ENCODE measurements around the gene TBP. TPM values are rescaled to one million over a fixed set of nuclear protein-coding genes. Genes with fewer than 3 reads are reported as not detected.

Gene TBP
- total and polyA plus RNA-seq, 2 donors (not counting 1 experiment from before 2014, with no cell fraction given) = 21.0 to 24.7 TPM

DNA sequence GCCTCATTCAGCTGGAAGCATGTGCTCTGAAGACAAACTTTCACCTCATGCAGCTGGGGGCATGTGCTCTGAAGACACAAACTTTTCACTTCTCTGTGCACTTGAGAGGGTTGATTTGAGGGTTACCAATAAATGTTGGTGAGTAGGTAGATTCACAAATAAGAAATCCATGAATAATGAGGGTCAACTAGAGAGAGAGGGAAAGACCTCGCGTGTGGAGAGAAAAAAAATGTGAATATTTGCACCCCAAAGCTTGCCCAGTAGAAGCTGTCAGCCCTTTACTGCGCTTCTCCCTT is 44.5 kb upstream of the TBP start:
- WGBS (ENCODE audit: insufficient coverage) = 100% methylated on average over 2 of the region's 3 CpGs
- H3K4me1 Mint-ChIP-seq = no peaks in the 10 kb centered on the region
- no peak overlapping the region for H3K4me3 ChIP-seq (ENCODE audit: control extremely low read depth in 1 of 5, extremely low read depth in 1 of 5, insufficient read depth in 1 of 5, low read depth in 2 of 5, low read length in 4 of 5)
- no peak for ATAC-seq (ENCODE audit: low read depth)
- H3K4me3 Mint-ChIP-seq = no peak overlapping the region
- intact Hi-C loops (cut with micrococcal nuclease) = no loop called here
- H4K20me1 ChIP-seq (ENCODE audit: control insufficient read depth, insufficient read depth, low read length, poor library complexity, severe bottlenecking) = no peaks in the 10 kb centered on the region
- H3K9ac ChIP-seq (ENCODE audit: low read length) = no peak overlapping the region
- H3K27me3 Mint-ChIP-seq = peaks cover 22% of the 10 kb centered on the region
- no peak overlapping the region for H2AFZ ChIP-seq (ENCODE audit: insufficient read depth, low read depth, low read length, poor library complexity, severe bottlenecking)
- H3K79me2 ChIP-seq (ENCODE audit: control insufficient read depth, insufficient read depth, low read length) = no peaks in the 10 kb centered on the region
- TF ChIP-seq, protein P1, sequence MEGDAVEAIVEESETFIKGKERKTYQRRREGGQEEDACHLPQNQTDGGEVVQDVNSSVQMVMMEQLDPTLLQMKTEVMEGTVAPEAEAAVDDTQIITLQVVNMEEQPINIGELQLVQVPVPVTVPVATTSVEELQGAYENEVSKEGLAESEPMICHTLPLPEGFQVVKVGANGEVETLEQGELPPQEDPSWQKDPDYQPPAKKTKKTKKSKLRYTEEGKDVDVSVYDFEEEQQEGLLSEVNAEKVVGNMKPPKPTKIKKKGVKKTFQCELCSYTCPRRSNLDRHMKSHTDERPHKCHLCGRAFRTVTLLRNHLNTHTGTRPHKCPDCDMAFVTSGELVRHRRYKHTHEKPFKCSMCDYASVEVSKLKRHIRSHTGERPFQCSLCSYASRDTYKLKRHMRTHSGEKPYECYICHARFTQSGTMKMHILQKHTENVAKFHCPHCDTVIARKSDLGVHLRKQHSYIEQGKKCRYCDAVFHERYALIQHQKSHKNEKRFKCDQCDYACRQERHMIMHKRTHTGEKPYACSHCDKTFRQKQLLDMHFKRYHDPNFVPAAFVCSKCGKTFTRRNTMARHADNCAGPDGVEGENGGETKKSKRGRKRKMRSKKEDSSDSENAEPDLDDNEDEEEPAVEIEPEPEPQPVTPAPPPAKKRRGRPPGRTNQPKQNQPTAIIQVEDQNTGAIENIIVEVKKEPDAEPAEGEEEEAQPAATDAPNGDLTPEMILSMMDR (IDR thresholded peaks at IDR 0.05) = no peak
- ChIA-PET CTCF (interaction anchor here (4.2 kb wide), 1 partner anchor 8 kb away, joined by 16 read pairs; no protein-coding TSS in a partner anchor), POLR2A (no interaction called here)
- H3K9me3 Mint-ChIP-seq (ENCODE audit: insufficient read depth) = no peaks in the 10 kb centered on the region
- H3K27ac Mint-ChIP-seq = no peak overlapping the region
- H3K36me3 ChIP-seq (replicated peaks in 1 of 2; ENCODE audit: control extremely low read depth in 1 of 2, control insufficient read depth in 1 of 2, extremely low read depth in 1 of 2, insufficient read depth in 2 of 2, low read length in 1 of 2) = no peaks in the 10 kb centered on the region
- H3K27ac ChIP-seq (ENCODE audit: low read length in 2 of 2) = no peak overlapping the region
- no peak for DNase-seq
- no peaks in the 10 kb centered on the region for H3K4me1 ChIP-seq (ENCODE audit: control insufficient read depth in 2 of 2, insufficient read depth in 2 of 2, low read length in 2 of 2)
- H3K9me3 ChIP-seq (ENCODE audit: control extremely low read depth in 1 of 3, control insufficient read depth in 2 of 3, insufficient read depth in 1 of 3, low read length in 2 of 3) = no peaks in the 10 kb centered on the region
- peaks cover 0 to 3% (median 0%) of the 10 kb centered on the region in 4 experiments for H3K27me3 ChIP-seq (replicated peaks in 1 of 4; ENCODE audit: control extremely low read depth in 1 of 4, control insufficient read depth in 3 of 4, insufficient read depth in 4 of 4, low read length in 3 of 4)
- no peak overlapping the region for H3K4me2 ChIP-seq (replicated peaks; ENCODE audit: low read depth, low read length, poor library complexity, severe bottlenecking)

DNA sequence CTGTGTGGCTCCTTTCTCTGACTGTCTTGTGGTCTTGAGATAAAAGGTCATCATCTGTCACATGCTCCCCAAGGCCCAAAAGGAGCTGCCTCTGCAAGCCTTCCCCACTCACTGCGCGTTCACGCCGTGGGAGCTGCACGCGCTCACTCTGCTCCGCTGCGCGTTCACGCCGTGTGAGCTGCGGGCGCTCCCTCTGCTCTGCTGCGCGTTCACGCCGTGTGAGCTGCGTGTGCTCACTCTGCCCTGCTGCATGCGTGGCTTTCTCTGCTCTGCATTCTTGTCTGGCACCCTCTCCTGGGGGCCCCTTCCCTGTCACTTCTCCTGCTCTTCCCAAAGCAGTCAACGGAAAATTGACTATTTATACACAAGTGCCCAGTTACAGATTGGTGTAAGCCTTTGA is 43.5 kb upstream of the TBP start:
- intact Hi-C loops (cut with micrococcal nuclease) = no loop called here
- H3K36me3 ChIP-seq (replicated peaks in 1 of 2; ENCODE audit: control extremely low read depth in 1 of 2, control insufficient read depth in 1 of 2, extremely low read depth in 1 of 2, insufficient read depth in 2 of 2, low read length in 1 of 2) = no peaks in the 10 kb centered on the region
- H4K20me1 ChIP-seq (ENCODE audit: control insufficient read depth, insufficient read depth, low read length, poor library complexity, severe bottlenecking) = no peaks in the 10 kb centered on the region
- H3K79me2 ChIP-seq (ENCODE audit: control insufficient read depth, insufficient read depth, low read length) = no peaks in the 10 kb centered on the region
- POLR2A ChIA-PET = no interaction called here
- Mint-ChIP-seq H3K9me3 (ENCODE audit: insufficient read depth) (no peaks in the 10 kb centered on the region), H3K27ac (no peak overlapping the region), H3K4me1 (no peaks in the 10 kb centered on the region), H3K27me3 (peaks cover 19% of the 10 kb centered on the region), H3K4me3 (no peak overlapping the region)
- 98% methylated on average over 20 of the region's 20 CpGs for WGBS (ENCODE audit: insufficient coverage)
- ATAC-seq (ENCODE audit: low read depth) (no peak), DNase-seq (no peak)
- H3K27ac ChIP-seq (ENCODE audit: low read length in 2 of 2) = no peak overlapping the region
- H3K4me1 ChIP-seq (ENCODE audit: control insufficient read depth in 2 of 2, insufficient read depth in 2 of 2, low read length in 2 of 2) = no peaks in the 10 kb centered on the region
- CTCF ChIA-PET = no interaction called here
- no peak overlapping the region for H3K9ac ChIP-seq (ENCODE audit: low read length)
- no peak overlapping the region for H3K4me3 ChIP-seq (ENCODE audit: control extremely low read depth in 1 of 5, extremely low read depth in 1 of 5, insufficient read depth in 1 of 5, low read depth in 2 of 5, low read length in 4 of 5)
- H3K9me3 ChIP-seq (ENCODE audit: control extremely low read depth in 1 of 3, control insufficient read depth in 2 of 3, insufficient read depth in 1 of 3, low read length in 2 of 3) = no peaks in the 10 kb centered on the region
- H2AFZ ChIP-seq (ENCODE audit: insufficient read depth, low read depth, low read length, poor library complexity, severe bottlenecking) = no peak overlapping the region
- H3K4me2 ChIP-seq (replicated peaks; ENCODE audit: low read depth, low read length, poor library complexity, severe bottlenecking) = no peak overlapping the region
- TF ChIP-seq EZH2 (IDR thresholded peaks at IDR 0.05; ENCODE audit: borderline replicate concordance, insufficient read depth, low read depth, low read length, poor library complexity, severe bottlenecking) = no peak
- TF ChIP-seq, protein P1 (IDR thresholded peaks at IDR 0.05) = no peak
- H3K27me3 ChIP-seq (replicated peaks in 1 of 4; ENCODE audit: control extremely low read depth in 1 of 4, control insufficient read depth in 3 of 4, insufficient read depth in 4 of 4, low read length in 3 of 4) = peaks cover 0 to 2% (median 0%) of the 10 kb centered on the region in 4 experiments

Data from B cell (primary cell).